Activated CD4-positive, alpha-beta T cell treated with anti-CD3 and anti-CD28 coated beads for 36 hours (primary cell): ENCODE results near the gene AKR1C1. TPM values are rescaled to one million over a fixed set of nuclear protein-coding genes. Genes with fewer than 3 reads are reported as not detected.
"Not testable (repeated sequence)": the region's sequence is repeated elsewhere in the genome, so short reads cannot be mapped to it uniquely, and the experiment has no call there.

Experiments
- ATAC-seq: fragments of 200-7000 bp; cut with Tn5 transposase; one replicate; pipeline ENCODE4 v1.10.0; 2021; ENCODE audit warnings: mild to moderate bottlenecking, moderate library complexity
- CTCF ChIA-PET: fragments of 350-600 bp; sonication (Branson Sonifier 250); formaldehyde crosslinking; loops from one replicate; lab custom pipeline; 2021; ENCODE audit warnings: antibody characterized with exemption; lab: Charles Lee
- POLR2A ChIA-PET: fragments of 350-600 bp; sonication (Branson Sonifier 250); formaldehyde crosslinking; loops from one replicate; lab custom pipeline; 2021; ENCODE audit warnings: antibody characterized with exemption, inconsistent platforms; lab: Charles Lee
- DNase-seq: peaks from one replicate; pipeline ENCODE4 v3.0.0-alpha.2; 2020
- H3K27ac Mint-ChIP-seq: one replicate; pipeline ENCODE4 v1.8.0; 2021; ENCODE audit warnings: mixed read lengths
- H3K27me3 Mint-ChIP-seq: one replicate; pipeline ENCODE4 v1.8.0; 2021; ENCODE audit warnings: mixed read lengths
- H3K36me3 Mint-ChIP-seq: one replicate; pipeline ENCODE4 v1.8.0; 2021; ENCODE audit warnings: low read depth, mixed read lengths
- H3K4me1 Mint-ChIP-seq: one replicate; pipeline ENCODE4 v1.8.0; 2021; ENCODE audit warnings: mixed read lengths
- H3K4me3 Mint-ChIP-seq: one replicate; pipeline ENCODE4 v1.8.0; 2021; ENCODE audit warnings: mild to moderate bottlenecking, moderate library complexity, mixed read lengths
- H3K9me3 Mint-ChIP-seq: one replicate; pipeline ENCODE4 v1.8.0; 2021; ENCODE audit warnings: low read depth, mixed read lengths
- intact Hi-C, 2 experiments: fragments of 100-400 bp; cut with DNase I in 1 of 2; cut with micrococcal nuclease in 1 of 2; formaldehyde crosslinking; loops; one replicate each; pipeline versions ENCODE4 v1.14.2 to v1.15.1; 2022 to 2024; cut with DNase I, micrococcal nuclease
- total RNA-seq, 2 experiments: library from RNA; stranded (reverse); gene quantifications; one replicate each; pipeline ENCODE4 v1.2.3, GENCODE V29; 2021

AKR1C1 gene
- total RNA-seq, 2 experiments from 2014 or later: 0.66 to 0.86 TPM

DNA sequence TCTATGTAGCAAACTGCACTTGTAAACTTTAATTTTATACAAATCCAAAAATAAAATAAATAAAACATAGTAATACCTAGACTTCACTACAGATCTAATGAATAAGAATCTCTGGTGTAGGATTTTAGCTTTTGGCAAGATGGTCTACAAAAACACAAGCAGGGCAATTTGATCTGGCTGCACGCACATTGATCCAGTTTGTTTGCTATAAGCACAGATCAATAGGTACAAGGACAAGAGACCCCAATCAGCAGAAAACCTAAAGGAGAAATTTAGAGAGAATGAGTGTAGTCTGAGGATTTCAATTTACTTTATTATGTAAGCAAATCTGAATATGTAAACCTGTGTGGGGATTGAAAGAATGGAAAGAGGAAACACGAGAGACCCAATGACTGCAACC, 48.2 kb downstream of the AKR1C1 start:
- H3K27me3 Mint-ChIP-seq, H3K36me3 Mint-ChIP-seq, H3K9me3 Mint-ChIP-seq, CTCF ChIA-PET, ATAC-seq, DNase-seq, intact Hi-C loops, H3K27ac Mint-ChIP-seq, POLR2A ChIA-PET, H3K4me1 Mint-ChIP-seq, H3K4me3 Mint-ChIP-seq: not testable (repeated sequence)

DNA sequence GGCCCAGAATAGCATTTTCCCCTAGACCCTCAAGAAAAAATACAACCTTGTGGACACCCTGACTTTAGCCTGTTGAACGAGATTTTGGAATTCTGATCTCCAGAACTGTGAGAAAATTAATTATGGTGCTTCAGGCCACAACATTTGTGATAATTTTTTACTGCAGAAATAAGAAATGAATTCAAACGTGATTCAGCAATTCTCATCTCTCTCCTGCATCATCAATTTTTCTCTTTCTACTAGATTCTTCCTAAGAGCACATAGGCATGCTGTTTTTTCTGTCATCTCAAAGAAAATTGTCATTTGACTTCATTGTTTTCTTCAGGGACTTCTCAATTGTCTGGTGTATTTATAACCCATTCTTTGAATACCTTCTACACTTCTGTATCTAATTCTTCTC, 49.4 kb downstream of the AKR1C1 start:
- no peak for ATAC-seq
- DNase-seq: no peak
- POLR2A ChIA-PET: no interaction called here
- no peaks in the 10 kb centered on the region for H3K36me3 Mint-ChIP-seq
- no peak overlapping the region for H3K4me3 Mint-ChIP-seq
- H3K9me3 Mint-ChIP-seq: no peaks in the 10 kb centered on the region
- H3K27me3 Mint-ChIP-seq: peaks cover 2% of the 10 kb centered on the region
- H3K27ac Mint-ChIP-seq: no peak overlapping the region
- CTCF ChIA-PET: no interaction called here
- H3K4me1 Mint-ChIP-seq: no peaks in the 10 kb centered on the region
- intact Hi-C loops: no loop called here

DNA sequence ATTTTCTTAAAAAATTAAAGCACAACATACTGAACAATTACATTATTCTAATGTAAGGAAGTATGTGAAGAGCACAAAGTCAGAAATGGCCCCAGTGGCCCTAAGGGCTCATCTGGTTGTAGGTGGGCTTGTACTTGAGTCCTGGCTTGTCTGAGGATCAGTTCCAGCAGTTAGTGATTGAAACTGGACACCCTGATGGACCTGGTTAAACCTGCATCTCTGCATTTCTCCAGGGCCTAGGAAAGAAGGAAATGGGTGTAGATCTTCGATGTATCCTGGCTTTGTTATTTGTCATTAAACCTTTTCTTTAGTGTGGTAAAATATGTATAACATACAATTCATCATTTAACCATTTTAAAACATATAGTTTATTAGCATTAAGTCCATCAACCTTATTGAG, 50.2 kb downstream of the AKR1C1 start:
- no peak for ATAC-seq
- Mint-ChIP-seq H3K9me3 (no peaks in the 10 kb centered on the region), H3K27ac (no peak overlapping the region), H3K27me3 (peaks cover 2% of the 10 kb centered on the region), H3K36me3 (no peaks in the 10 kb centered on the region), H3K4me3 (no peak overlapping the region), H3K4me1 (no peaks in the 10 kb centered on the region)
- intact Hi-C loops: no loop called here
- ChIA-PET CTCF (no interaction called here), POLR2A (no interaction called here)
- no peak for DNase-seq

DNA sequence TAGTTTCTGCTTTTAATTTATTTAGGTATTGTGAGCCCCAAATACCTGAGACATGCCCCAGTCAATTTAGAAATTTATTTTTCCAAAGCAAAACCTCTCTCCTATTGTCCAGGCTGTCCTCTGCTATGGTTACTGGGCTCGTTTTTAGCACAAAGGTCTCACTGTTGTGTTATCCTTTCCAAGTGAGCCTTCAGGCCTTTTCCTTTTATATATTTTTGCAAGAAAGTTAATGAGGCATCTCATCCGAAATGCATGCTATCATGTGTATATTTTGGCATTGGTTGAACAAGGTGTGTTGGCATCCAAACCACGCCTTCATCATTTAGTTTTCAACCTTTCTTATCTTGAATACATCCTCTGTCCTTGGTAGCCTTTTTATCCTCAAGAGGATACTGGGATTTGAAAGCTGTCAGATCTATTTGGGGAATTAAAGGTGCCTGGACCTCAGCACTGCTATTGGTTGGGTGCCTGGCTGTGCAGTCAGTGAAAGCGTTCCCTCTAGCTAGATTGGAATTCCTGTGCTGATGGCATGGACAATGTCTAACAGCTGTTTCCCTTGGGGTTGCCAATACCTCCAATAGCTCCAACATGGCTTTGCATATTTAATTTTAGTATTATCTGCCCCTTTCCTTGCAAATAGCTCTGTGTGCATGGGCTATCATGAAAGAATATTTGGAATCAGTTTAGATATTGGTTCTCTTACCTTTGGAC, 51.1 kb downstream of the AKR1C1 start:
- H3K4me3 Mint-ChIP-seq, H3K36me3 Mint-ChIP-seq, H3K4me1 Mint-ChIP-seq, H3K27me3 Mint-ChIP-seq, ATAC-seq, intact Hi-C loops, H3K27ac Mint-ChIP-seq, H3K9me3 Mint-ChIP-seq, DNase-seq, POLR2A ChIA-PET: not testable (repeated sequence)
- CTCF ChIA-PET: interaction anchor here (0.6 kb wide), 1 partner anchor 1385 kb away, joined by 4 read pairs; no protein-coding TSS in a partner anchor

DNA sequence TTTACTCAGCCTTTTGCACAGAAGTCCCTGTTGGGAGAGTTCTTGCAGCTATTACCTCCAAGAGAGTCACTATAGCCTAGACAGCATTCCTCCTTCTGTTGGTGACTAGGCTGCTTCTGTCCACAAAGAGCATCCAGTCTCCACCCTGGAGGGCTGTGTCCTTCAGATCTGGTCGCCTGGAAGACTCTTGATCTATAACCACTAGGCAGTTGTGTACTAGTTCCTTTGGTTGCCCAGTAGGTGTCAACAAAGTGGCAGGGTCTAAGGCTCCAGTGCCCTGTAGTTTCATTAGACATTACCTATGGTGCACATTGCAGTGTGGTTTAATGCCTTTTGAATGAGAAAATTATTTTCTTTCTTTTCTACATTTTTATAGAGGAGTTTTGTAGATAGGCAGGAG, 51.7 kb downstream of the AKR1C1 start:
- ChIA-PET CTCF (interaction anchor here (0.6 kb wide), 1 partner anchor 1384 kb away, joined by 4 read pairs; no protein-coding TSS in a partner anchor), POLR2A (no interaction called here)

DNA sequence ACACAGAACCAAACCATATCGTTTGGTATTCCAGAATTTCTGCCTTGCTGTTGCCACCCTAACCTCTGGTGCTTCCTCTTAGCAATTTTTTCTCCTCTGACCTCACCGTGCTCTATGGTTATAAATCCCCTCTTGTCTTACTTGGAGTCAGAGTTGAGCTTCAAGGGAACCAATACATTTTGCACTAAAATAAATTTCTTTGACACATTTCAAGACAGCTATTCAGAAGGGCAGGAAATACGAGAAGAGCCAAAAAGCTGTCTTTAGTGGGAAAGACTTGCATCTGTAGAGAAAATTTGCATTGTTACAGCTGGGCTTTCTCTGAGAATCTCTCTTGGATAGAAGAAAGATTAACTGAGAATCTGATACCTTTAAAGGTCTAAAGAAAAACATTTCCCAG, 54.9 kb downstream of the AKR1C1 start:
- H3K9me3 Mint-ChIP-seq: no peaks in the 10 kb centered on the region
- no peaks in the 10 kb centered on the region for H3K27me3 Mint-ChIP-seq
- intact Hi-C loops: no loop called here
- no peaks in the 10 kb centered on the region for H3K36me3 Mint-ChIP-seq
- no peak for ATAC-seq
- CTCF ChIA-PET: no interaction called here
- POLR2A ChIA-PET: no interaction called here
- H3K4me3 Mint-ChIP-seq: no peak overlapping the region
- no peak overlapping the region for H3K27ac Mint-ChIP-seq
- H3K4me1 Mint-ChIP-seq: no peaks in the 10 kb centered on the region
- DNase-seq: no peak

More for the DNA sequence above, 51.7 kb downstream of the AKR1C1 start:
- Mint-ChIP-seq H3K27ac (no peak overlapping the region), H3K4me1 (no peaks in the 10 kb centered on the region), H3K4me3 (no peak overlapping the region), H3K9me3 (no peaks in the 10 kb centered on the region), H3K36me3 (no peaks in the 10 kb centered on the region), H3K27me3 (no peaks in the 10 kb centered on the region)
- intact Hi-C loops: no loop called here
- DNase-seq (no peak), ATAC-seq (no peak)

DNA sequence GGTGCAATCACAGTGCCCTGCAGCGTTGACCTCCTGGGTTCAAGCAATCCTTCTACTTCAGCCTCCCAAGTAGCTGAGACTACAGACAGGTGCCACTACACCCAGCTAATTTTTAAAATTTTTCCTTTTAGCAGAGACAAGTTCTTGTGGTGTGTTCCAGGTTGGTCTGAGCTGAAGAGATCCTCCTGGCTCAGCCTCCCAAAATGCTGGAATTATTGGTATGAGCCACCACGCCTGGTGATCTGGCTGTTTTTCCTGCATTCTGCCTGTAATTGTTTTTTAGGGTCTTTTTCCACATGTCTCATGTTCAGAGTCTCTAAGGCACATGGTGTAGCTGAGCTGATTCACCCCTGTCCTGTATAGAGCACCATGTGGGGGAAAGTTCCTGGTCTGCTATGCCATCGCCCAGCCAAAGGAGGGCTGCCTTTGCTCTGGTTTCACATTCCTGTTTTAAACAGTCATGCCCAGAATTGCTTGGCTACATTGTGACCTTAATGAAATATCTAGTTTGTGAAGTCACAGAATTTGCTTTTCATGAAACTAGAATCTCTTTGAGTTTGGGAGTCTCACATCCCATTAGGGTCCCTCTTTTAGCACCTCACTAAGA, 55.6 kb downstream of the AKR1C1 start:
- ATAC-seq, CTCF ChIA-PET, H3K36me3 Mint-ChIP-seq, H3K27ac Mint-ChIP-seq, DNase-seq, H3K4me3 Mint-ChIP-seq, H3K27me3 Mint-ChIP-seq, POLR2A ChIA-PET, H3K9me3 Mint-ChIP-seq, H3K4me1 Mint-ChIP-seq, intact Hi-C loops: not testable (repeated sequence)

DNA sequence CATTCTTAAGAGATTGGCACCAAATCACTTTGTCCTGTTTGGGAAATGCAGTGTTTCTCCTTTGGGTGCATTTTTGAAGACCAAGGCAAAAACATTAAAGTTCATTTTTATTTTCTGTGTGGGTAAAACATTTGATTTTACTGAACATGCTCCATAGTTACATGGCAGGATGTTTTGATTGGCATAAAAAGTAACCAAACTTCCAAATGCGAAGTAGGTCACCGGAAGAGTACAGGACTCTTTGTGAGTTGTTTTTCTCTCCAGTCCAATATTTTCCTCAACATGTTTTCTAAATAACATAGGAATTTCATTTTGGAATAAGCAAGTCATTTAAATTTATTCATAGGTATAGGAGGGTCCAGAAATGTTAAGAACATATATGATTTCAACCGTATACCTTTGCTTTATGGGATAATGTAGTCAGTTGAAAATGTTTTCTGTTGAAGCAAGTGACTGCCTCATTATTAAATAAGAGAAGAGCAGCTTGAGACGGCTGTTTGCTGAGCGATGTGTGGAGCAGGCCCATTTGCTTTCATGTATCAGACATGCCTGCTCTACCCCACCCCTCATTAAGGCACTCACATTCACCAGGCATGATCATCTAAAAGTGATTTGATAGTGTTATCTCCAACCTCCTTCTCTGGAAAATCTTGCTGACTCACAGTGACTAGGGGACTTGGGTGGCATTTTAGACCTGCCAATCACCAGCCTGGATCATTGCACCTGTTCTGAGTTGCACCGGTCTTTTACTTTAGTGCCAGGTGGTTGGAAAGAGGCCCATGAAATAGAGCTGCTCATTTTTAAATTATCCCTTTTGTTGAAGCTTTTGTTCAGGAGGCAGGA, 56.8 kb downstream of the AKR1C1 start:
- ATAC-seq, H3K9me3 Mint-ChIP-seq, H3K27me3 Mint-ChIP-seq, H3K36me3 Mint-ChIP-seq, H3K4me3 Mint-ChIP-seq, H3K27ac Mint-ChIP-seq, DNase-seq, intact Hi-C loops, POLR2A ChIA-PET, CTCF ChIA-PET, H3K4me1 Mint-ChIP-seq: not testable (repeated sequence)

DNA sequence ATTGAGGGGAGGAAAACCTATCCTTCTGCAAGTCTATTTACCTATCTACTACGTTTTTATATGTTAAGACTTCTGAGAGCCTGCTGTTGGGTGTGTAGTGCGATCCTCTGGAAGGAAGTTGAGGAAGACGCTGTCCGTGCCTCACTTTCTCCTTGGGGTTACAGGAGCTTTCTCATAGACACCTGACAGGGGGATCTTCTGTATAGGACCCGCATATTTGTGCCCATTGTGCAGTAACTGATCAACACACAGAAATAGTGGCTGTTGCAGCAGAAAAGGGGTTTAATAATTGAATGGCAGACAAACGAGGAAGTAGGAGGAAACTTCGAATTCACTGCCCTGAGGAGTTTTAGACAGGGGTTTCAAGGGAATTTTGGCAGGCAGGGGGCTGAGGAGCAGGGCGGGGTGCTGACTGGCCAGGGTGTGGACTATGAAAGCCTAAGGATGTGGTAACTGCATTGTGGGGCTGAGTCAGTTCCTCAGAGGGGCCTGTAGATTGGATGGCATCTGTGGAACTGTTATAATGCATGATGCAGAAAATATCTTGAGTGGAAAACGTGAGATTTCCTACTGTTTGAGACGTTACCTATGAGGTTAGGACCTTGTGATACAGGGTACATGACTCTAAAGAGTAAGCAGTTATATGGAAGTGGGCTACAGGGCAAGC, 58.5 kb downstream of the AKR1C1 start:
- H3K36me3 Mint-ChIP-seq, intact Hi-C loops, ATAC-seq, H3K9me3 Mint-ChIP-seq, POLR2A ChIA-PET, H3K27ac Mint-ChIP-seq, H3K4me1 Mint-ChIP-seq, H3K4me3 Mint-ChIP-seq, CTCF ChIA-PET, DNase-seq, H3K27me3 Mint-ChIP-seq: not testable (repeated sequence)

DNA sequence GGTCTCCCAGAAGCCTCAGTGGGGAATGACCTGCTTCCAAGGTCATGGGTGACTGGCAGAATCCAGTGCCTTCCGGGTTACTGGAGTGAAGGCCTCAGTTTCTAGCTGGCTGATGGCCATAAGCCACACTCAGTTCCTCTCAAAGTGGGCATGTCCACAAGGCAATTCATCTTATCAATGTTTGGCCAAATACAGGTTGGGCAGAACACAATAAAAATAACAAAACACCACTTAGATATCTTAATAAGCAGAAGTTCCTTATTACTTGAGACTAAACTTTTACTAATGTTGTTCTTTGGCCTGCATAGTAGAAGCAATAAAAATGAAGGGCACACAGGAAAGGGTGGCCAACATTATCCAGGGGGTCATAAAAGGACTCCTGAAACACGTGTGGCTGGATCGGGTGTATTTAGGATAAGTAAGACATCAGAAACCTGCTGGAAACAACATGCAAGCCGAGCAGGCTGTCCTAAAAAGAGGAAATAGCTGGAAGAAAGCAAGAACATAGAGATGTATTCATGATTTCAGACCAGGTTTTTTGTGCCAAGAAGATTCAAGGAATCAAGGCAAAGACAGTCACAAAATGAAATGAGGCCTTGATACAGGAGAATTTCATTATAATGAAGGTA, 60.1 kb downstream of the AKR1C1 start:
- Mint-ChIP-seq H3K27me3 (peaks cover 3% of the 10 kb centered on the region), H3K27ac (no peak overlapping the region), H3K36me3 (no peaks in the 10 kb centered on the region), H3K4me3 (no peak overlapping the region), H3K9me3 (peaks cover under 1% of the 10 kb centered on the region), H3K4me1 (no peaks in the 10 kb centered on the region)
- intact Hi-C loops: no loop called here
- ATAC-seq (no peak), DNase-seq (no peak)
- ChIA-PET CTCF (interaction anchor here (1.3 kb wide), 1 partner anchor 13 kb away, joined by 4 read pairs; no protein-coding TSS in a partner anchor), POLR2A (no interaction called here)

DNA sequence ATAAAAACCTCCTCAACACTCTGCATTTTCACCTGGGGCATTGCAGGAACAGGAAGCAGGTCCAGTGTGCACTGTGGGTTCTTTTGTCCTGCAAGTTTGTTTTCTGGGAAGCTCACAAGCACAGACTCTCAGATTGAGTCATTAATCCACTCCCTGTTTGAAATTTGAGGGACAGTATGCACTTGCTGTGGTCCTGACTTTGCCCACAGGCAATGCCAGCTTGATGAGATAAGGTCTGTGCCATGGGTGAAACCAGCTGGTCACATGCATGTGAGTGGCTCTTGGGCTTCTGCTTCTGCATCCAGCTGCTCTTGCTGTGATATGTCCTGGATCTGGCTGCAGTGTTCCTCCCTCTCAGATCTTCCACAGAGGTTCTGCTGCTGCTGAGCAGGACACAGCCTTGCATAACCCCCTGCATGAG, 62.3 kb downstream of the AKR1C1 start:
- H3K27me3 Mint-ChIP-seq, H3K4me3 Mint-ChIP-seq, POLR2A ChIA-PET, intact Hi-C loops, H3K9me3 Mint-ChIP-seq, ATAC-seq, DNase-seq, H3K36me3 Mint-ChIP-seq, H3K27ac Mint-ChIP-seq, CTCF ChIA-PET, H3K4me1 Mint-ChIP-seq: not testable (repeated sequence)
